ENCODE measurements around the gene TRAPPC2B.
"Not testable (repeated sequence)": the region's sequence is repeated elsewhere in the genome, so short reads cannot be mapped to it uniquely, and the experiment has no call there.

The TRAPPC2B gene

DNA sequence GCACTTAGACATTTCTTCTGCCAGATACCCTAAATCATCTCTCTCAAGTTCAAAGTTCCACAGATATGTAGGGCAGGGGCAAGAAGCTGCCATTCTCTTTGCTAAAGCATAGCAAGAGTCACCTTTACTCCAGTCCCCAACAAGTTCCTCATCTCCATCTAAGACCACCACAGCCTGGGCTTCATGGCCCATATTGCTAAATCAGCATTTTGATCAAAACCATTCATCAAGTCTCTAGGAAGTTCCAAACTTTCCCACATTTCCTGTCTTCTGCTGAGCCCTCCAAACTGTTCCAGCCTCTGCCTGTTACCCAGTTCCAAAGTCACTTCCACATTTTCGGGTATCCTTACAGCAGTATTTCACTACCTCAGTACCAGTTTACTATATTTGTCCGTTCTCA lies 11.3 kb downstream of the TRAPPC2B start:
- DNase-seq = not testable (repeated sequence)

GRCh38 chr19:57376151-57376550 lies 12.8 kb downstream of the TRAPPC2B start:
- no peak for DNase-seq

DNA sequence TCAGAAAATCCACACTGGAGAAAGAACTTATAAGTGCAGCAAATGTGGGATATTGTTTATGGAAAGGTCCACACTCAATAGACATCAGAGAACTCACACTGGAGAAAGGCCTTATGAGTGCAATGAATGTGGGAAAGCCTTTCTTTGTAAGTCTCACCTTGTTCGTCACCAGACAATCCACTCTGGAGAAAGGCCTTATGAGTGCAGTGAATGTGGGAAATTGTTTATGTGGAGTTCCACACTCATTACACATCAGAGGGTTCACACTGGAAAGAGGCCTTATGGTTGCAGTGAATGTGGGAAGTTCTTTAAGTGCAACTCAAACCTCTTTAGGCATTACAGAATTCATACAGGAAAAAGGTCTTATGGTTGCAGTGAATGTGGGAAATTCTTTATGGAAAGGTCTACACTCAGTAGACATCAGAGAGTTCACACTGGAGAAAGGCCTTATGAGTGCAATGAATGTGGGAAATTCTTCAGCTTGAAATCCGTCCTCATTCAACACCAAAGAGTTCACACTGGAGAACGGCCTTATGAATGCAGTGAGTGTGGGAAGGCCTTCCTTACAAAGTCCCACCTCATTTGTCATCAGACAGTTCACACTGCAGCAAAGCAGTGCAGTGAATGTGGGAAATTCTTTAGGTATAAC lies 14.3 kb downstream of the TRAPPC2B start:
- DNase-seq = no peak

- no peak for DNase-seq
Observed at GRCh38 chr19:57380923-57381322, 17.6 kb downstream of the TRAPPC2B start.

GRCh38 chr19:57382806-57383488 lies 19.6 kb downstream of the TRAPPC2B start:
- no peak for DNase-seq

DNA sequence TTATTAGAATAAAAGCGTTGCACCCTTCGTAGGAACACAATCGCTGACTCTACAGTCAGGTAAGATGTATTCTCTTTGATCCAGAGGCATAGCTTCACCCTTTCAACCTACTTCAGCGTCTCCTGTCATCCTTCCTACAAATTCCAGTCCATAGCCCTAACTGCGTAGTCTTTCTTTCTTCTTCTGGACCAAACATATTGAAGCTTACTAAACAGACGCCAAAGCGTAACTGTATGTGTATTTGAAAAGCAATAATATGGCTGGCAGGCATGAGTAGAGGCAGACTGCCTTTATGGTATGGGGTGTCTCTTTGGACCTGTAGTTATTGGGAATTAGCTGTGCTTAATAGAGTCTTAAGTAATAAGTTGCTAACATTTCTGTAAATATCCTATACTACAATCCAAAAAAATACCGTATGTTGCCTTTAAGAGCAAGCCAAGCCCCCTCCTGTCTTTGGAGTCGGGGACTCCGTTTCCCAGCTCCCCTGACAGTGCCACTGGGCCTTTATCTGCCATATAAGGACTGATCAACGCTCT lies 25.9 kb downstream of the TRAPPC2B start:
- DNase-seq = no peak

DNA sequence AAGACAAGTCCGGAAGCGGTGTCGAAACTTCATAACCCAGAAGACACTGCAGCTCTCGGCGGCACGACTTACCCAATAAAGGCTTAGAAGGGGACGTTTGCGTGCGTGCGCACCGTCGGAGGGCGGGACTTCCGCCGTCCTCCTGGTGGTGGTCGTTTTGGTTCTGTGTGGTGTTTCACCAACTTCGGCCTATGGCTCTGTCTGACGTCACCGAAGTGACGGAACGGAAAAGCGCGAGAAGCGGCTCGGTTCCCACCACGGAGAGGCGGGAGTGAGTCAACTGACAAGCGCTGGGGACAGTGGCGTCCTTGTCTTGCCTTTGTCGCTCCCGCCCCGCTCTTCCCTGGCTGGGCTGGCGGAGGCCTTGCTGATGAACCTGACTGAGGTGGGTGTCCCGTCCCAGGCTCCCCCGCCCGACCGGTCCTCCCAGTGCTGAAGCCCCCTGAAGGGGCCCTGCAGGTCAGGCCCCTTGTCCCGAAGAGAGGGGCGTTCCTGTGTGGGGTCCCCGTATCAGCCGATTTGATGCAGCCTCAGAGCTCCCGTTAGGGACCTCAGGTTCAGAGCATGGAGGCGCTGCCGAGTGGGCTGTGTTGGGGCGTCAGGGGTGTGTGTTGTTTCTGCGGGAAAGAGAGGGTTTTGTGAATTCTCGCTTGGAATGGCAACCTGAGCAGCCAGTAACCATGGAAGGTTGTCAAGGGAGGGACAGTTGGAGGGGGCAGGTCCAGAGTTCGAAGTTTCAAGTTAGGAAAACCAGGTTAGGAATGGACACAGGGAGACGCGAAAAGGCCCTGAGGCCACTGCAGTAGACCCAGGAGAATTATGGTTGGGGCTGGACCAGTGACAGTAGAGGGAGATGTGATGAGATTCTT lies 26.6 kb downstream of the TRAPPC2B start, which contains the start of gene ZNF548:
ZNF548 (plus strand) TSS at position 125 of the 869 bp plus-strand sequence; CDS start at position 371, 246 bp downstream.
- DNase-seq = peak; percentile 96

- no peak for DNase-seq
Observed at GRCh38 chr19:57395710-57396109, 32.4 kb downstream of the TRAPPC2B start.

GRCh38 chr19:57398868-57399267 lies 35.5 kb downstream of the TRAPPC2B start:
- DNase-seq = no peak

DNA sequence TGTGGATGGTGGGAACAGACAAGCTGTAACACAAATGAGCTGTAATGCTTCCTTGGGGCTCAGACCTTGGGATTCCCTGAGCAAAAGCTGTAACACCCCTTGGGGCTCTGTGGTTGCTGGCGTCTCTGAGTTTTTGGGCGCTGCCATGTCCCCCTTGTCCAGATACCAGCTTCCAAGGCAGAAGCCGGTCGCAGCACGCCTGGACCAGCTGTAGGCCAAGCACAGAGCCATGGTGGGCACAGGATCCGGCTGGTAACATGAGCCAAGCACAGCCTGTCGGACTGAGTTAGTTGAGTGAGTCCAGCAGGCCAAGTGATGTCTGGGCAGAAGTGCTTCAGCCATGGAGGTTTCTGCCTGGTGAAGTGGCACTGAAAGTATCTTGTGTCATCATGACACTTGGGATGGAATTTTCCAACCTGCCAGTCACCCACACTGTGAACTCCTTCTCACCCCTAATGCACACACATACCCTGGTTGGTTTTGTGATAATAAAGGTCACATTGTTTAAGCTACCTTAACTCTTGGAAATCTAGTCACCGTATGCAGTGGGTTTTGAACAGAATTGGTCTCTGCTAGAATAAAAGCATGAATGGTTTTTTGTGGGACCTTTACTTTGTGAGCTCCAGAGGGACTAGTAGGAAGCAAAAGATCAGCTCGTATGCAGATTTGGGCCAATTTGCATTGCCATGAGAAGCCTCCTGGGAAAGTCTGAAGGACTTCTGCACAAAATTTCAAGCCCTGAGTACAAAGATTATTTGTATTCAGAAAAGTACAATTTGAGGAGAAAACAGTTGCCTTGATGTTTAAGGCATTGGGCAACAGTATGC lies 40.6 kb downstream of the TRAPPC2B start:
- no peak for DNase-seq

DNA sequence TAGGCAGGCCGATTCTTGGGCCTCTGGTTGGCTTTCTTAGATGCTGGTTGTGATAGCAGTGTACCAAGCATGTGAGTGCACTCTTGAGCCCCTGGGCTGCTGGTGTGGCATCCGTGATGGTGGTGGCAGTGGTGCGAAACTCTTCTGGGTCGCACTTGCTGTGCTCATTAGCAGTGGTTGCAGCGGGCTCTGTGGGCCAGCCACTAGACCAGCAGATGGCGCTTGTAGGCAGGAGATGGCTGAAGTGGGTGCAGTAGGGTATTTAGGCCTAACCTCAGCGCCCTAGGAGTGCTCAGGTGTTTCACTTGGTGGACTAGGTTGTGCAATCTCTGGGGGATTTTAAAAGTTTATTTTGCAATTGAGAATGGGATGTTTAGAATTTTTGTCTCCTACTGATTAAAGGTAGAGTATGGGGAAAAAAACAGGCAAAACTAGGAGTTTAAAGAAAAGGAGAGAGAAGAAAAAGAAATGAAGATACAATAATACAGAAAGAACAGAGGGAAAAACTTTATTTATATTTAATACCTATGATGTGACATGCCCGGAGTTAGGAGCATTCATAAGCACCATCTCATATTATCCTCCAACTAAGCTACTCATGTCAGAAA lies 43.3 kb downstream of the TRAPPC2B start:
- DNase-seq = peak; percentile 68

- DNase-seq = peak; percentile 92
Observed at GRCh38 chr19:57410877-57411671, 47.7 kb downstream of the TRAPPC2B start, which contains the start of gene ZNF17. Gene ZNF17, plus strand, starts transcription at chr19:57411161. Its CDS starts 2,455 bp downstream, at chr19:57413616.
